A673 (cell line): Measurements from ENCODE around the gene MATN4. TPM values are rescaled to one million over a fixed set of nuclear protein-coding genes. Genes with fewer than 3 reads are reported as not detected.

Source experiments
- BruUV-seq: library from RNA; stranded (reverse); fragments of 400-500 nt; replicated peaks from 2 replicates; lab custom pipeline; 2021; lab: Mats Ljungman, UMichigan
- CTCF ChIA-PET: fragments of 300-600 bp; sonication (Branson Sonifier 250); formaldehyde crosslinking; loops from one replicate; lab custom pipeline; 2022; ENCODE audit warnings: antibody characterized with exemption; lab: Charles Lee
- POLR2A ChIA-PET: fragments of 300-600 bp; sonication (Branson Sonifier 250); formaldehyde crosslinking; loops from one replicate; lab custom pipeline; 2022; ENCODE audit warnings: antibody characterized with exemption; ENCODE audit not compliant: low non-redundant PET; lab: Charles Lee
- DNase-seq: peaks from one replicate; pipeline ENCODE4 v3.0.0-alpha.2; 2015; ENCODE audit warnings: low spot score
- H3K27ac ChIP-seq: fragments of 200-600 bp; sonication (generic); 2 replicates; pipeline ENCODE4 v1.5.1; 2016; ENCODE audit warnings: mixed run types, low read depth, mild to moderate bottlenecking, mixed read lengths, antibody characterized with exemption, low read length; ENCODE audit not compliant: poor library complexity, severe bottlenecking
- H3K27me3 ChIP-seq: fragments of 200-600 bp; sonication (generic); replicated peaks from 2 replicates; pipeline ENCODE4 v1.6.1; 2017; ENCODE audit warnings: mixed run types, low read depth, mild to moderate bottlenecking, mixed read lengths, antibody characterized with exemption, low read length; ENCODE audit not compliant: insufficient read depth, poor library complexity
- H3K36me3 ChIP-seq: fragments of 200-600 bp; sonication (generic); 2 replicates; pipeline ENCODE4 v1.6.1; 2016; ENCODE audit warnings: mixed run types, mild to moderate bottlenecking, mixed read lengths, antibody characterized with exemption, low read length; ENCODE audit not compliant: insufficient read depth, poor library complexity, severe bottlenecking
- H3K4me1 ChIP-seq: fragments of 200-600 bp; sonication (generic); 2 replicates; pipeline ENCODE4 v1.6.1; 2017; ENCODE audit warnings: mixed run types, mild to moderate bottlenecking, mixed read lengths, antibody characterized with exemption, low read length; ENCODE audit not compliant: insufficient read depth, poor library complexity, severe bottlenecking
- H3K4me3 ChIP-seq: fragments of 200-600 bp; sonication (generic); 2 replicates; pipeline ENCODE4 v1.5.1; 2016; ENCODE audit warnings: low read depth, mixed run types, mild to moderate bottlenecking, mixed read lengths, low read length; ENCODE audit not compliant: poor library complexity, severe bottlenecking
- H3K9me3 ChIP-seq: fragments of 200-600 bp; sonication (generic); 2 replicates; pipeline ENCODE4 v1.6.1; 2016; ENCODE audit warnings: mixed run types, low read depth, mild to moderate bottlenecking, mixed read lengths, antibody characterized with exemption, low read length; ENCODE audit not compliant: poor library complexity, severe bottlenecking
- EZH2 ChIP-seq: fragments of 200-600 bp; sonication (generic); IDR thresholded peaks from 2 replicates; pipeline ENCODE4 v1.6.1; 2017; ENCODE audit warnings: borderline replicate concordance, low read depth, mild to moderate bottlenecking, mixed read lengths, antibody characterized with exemption, low read length; ENCODE audit not compliant: poor library complexity, severe bottlenecking
- intact Hi-C: fragments of 100-400 bp; cut with micrococcal nuclease; formaldehyde crosslinking; loops from one replicate; pipeline ENCODE4 v1.10.0; 2022; ENCODE audit not compliant: unreplicated experiment
- total RNA-seq: library from RNA; stranded (reverse); gene quantifications from 2 replicates; pipeline ENCODE4 v1.2.3, GENCODE V29; 2021
- TF ChIP-seq, protein P1 (sequence below): fragments of 300-800, 200-600 bp; sonication (generic); conservative IDR thresholded peaks from 2 replicates; pipeline ENCODE4 v1.5.1; 2017; ENCODE audit warnings: low read depth, mild to moderate bottlenecking, antibody characterized with exemption, low read length, moderate library complexity, mixed read lengths

Gene MATN4
- total RNA-seq, 1 experiment from 2014 or later: 0.28 TPM

DNA sequence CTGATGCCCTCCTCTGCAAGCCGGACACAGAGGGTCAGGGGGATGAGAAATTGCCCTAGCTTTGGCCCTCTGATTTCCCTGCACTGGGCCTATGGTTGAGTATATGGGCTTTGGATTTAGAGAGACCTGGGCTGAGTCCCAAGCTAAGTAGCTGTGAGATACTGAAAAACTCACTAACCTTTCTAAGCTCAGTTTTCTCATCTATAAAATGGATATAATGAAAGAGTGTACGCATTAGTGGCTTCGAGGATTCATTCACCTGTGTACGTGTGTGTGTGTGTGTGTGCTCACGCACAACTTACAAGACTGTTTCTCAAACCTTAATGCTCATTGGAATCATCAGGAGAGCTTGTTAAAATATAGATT is 14.1 kb downstream of the MATN4 start:
- Histone ChIP-seq H3K27ac (no peak overlapping the region), H3K27me3 (peaks cover 9% of the 10 kb centered on the region), H3K4me3 (peak overlapping the region; percentile 56), H3K9me3 (no peaks in the 10 kb centered on the region), H3K4me1 (peaks cover 9% of the 10 kb centered on the region), H3K36me3 (no peaks in the 10 kb centered on the region)
- TF ChIP-seq EZH2: no peak
- TF ChIP-seq, protein P1, sequence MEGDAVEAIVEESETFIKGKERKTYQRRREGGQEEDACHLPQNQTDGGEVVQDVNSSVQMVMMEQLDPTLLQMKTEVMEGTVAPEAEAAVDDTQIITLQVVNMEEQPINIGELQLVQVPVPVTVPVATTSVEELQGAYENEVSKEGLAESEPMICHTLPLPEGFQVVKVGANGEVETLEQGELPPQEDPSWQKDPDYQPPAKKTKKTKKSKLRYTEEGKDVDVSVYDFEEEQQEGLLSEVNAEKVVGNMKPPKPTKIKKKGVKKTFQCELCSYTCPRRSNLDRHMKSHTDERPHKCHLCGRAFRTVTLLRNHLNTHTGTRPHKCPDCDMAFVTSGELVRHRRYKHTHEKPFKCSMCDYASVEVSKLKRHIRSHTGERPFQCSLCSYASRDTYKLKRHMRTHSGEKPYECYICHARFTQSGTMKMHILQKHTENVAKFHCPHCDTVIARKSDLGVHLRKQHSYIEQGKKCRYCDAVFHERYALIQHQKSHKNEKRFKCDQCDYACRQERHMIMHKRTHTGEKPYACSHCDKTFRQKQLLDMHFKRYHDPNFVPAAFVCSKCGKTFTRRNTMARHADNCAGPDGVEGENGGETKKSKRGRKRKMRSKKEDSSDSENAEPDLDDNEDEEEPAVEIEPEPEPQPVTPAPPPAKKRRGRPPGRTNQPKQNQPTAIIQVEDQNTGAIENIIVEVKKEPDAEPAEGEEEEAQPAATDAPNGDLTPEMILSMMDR: no peak; the same call in 1 of the 2 replicates
- no TSS peak for BruUV-seq
- POLR2A ChIA-PET: no interaction called here
- intact Hi-C loops: loop anchor here (5.0 kb wide), 1 partner anchor 282 kb away; no protein-coding TSS in a partner anchor
- DNase-seq: no peak
- CTCF ChIA-PET: interaction anchor here (0.8 to 2.8 kb wide), 11 partner anchors 8 to 477 kb away, joined by 3 to 15 read pairs (median 5); partner anchors contain the start of gene SYS1

DNA sequence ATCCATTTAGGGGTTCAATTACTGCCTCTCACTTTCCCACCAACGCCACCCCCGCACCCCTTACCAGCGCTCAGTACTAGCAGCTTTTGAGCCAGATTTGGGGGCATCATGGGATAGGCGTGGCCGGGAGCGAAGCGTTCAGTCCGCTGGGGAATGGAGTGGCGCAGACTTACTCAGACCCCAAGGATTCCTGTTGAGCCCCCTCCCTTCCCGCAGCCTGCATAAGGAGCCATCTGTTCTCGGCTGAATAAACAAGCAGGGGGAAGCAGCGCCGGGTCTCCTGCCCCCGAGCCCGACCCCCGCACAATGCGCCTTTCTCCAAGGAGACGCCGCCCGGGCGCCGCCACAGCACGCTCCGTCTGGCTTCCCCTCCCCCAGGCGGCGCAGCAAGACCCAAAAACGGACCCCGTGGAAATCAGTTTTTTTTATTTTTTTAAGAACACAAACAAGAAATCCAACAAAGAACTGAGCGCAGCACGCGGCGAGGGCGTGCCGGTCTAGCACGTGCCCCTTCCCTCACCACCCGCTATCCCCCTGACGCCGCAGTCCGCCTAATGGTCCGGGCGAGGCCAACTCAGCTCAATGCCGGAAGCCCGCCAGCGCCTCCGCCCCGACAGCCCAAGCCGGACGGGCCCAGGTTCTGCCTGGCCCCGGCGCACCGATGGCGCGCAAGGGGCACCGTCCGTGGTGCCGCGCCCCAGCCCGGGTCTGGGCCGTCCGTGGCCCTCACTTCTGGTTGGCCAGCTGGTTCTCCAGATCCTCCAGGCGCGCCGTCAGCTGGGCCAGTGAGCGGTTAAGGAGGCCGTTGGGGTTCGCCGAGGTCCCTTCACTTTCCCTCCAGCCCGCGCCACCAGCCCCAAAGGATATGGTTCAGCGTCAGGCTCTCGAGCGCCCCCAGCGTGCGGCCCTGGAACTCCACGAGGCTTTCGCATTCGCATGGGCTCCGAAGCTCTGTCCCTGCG is 14.8 kb downstream of the MATN4 start:
- BruUV-seq: no TSS peak
- POLR2A ChIA-PET: interaction anchor here (0.6 kb wide), 1 partner anchor 408 kb away, joined by 4 read pairs; the partner anchor contains the start of gene YWHAB
- peak overlapping the region; percentile 56 for H3K4me3 ChIP-seq

DNA sequence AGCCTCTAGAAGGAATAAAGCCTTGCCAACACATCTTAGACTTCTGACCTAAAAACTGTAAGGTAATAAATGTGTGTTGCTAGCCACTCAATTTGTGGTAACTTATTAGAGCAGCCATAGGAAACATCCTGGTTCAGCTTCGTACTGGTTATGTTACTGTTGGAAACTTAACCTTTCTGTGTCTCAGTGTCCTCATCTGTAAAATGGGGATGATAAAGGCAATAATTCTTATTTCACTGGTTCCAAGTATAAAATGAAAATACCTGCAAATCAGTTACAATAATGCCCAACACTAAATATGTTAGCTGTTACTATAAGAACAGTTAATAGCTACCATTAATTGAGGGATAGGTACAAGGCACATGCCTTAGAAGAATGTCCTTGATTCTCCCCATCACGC is 15.8 kb downstream of the MATN4 start:
- TF ChIP-seq EZH2: no peak
- TF ChIP-seq, protein P1: no peak

More for the DNA sequence above, 14.8 kb downstream of the MATN4 start:
- Histone ChIP-seq H3K9me3 (no peaks in the 10 kb centered on the region), H3K36me3 (no peaks in the 10 kb centered on the region), H3K4me1 (peaks cover 9% of the 10 kb centered on the region), H3K27ac (peak overlapping the region; percentile 55), H3K27me3 (peaks cover 9% of the 10 kb centered on the region)
- intact Hi-C loops: loop anchor here (2.0 to 5.0 kb wide), 2 partner anchors 155 to 281 kb away; no protein-coding TSS in a partner anchor
- peak; percentile 86 for DNase-seq
- CTCF ChIA-PET: interaction anchor here (0.5 to 2.8 kb wide), 12 partner anchors 9 to 478 kb away, joined by 3 to 15 read pairs (median 4); partner anchors contain the start of gene SYS1
- TF ChIP-seq EZH2: no peak
- TF ChIP-seq, protein P1: peak; percentile 93

More for the DNA sequence above, 15.8 kb downstream of the MATN4 start:
- Histone ChIP-seq H3K27me3 (peaks cover 9% of the 10 kb centered on the region), H3K27ac (no peak overlapping the region), H3K36me3 (no peaks in the 10 kb centered on the region), H3K4me3 (no peak overlapping the region), H3K9me3 (no peaks in the 10 kb centered on the region), H3K4me1 (peaks cover 9% of the 10 kb centered on the region)
- CTCF ChIA-PET: interaction anchor here (1.8 to 2.8 kb wide), 2 partner anchors 19 to 248 kb away, joined by 9 to 16 read pairs; no protein-coding TSS in a partner anchor
- intact Hi-C loops: loop anchor here (2.0 to 5.0 kb wide), 2 partner anchors 154 to 280 kb away; no protein-coding TSS in a partner anchor
- POLR2A ChIA-PET: no interaction called here
- no peak for DNase-seq
- BruUV-seq: no TSS peak
